Loucy (cell line): ENCODE measurements around the gene LAMC3.

Experiments used
- H2AFZ ChIP-seq: fragments of 200-600 bp; sonication (generic); 2 replicates; pipeline ENCODE4 v1.6.0; 2016; ENCODE audit warnings: antibody characterized with exemption, mild to moderate bottlenecking, low read length, moderate library complexity
- H3F3A ChIP-seq: fragments of 200-600 bp; 2 replicates; pipeline ENCODE4 v1.6.0; 2016; ENCODE audit warnings: antibody characterized with exemption, low read depth, mild to moderate bottlenecking
- H3K27me3 ChIP-seq: fragments of 200-600 bp; sonication (generic); 2 replicates; pipeline ENCODE4 v1.6.1; 2014; ENCODE audit warnings: low read length, mild to moderate bottlenecking; ENCODE audit not compliant: insufficient read depth, poor library complexity, severe bottlenecking
- H3K36me3 ChIP-seq: fragments of 200-600 bp; sonication (generic); 2 replicates; pipeline ENCODE4 v1.6.1; 2016; ENCODE audit warnings: low read length; ENCODE audit not compliant: insufficient read depth
- H3K4me1 ChIP-seq: fragments of 200-600 bp; sonication (generic); 2 replicates; pipeline ENCODE4 v1.5.1; 2014; ENCODE audit warnings: low read length, mild to moderate bottlenecking; ENCODE audit not compliant: insufficient read depth, poor library complexity, severe bottlenecking
- H3K4me2 ChIP-seq: fragments of 200-600 bp; sonication (generic); 2 replicates; pipeline ENCODE4 v1.6.0; 2014; ENCODE audit warnings: antibody characterized with exemption, low read length, low read depth, mild to moderate bottlenecking; ENCODE audit not compliant: poor library complexity, severe bottlenecking
- H3K4me3 ChIP-seq: fragments of 200-600 bp; sonication (generic); 2 replicates; pipeline ENCODE4 v1.5.1; 2014; ENCODE audit warnings: low read length, mild to moderate bottlenecking, mixed read lengths; ENCODE audit not compliant: poor library complexity, severe bottlenecking
- H3K79me2 ChIP-seq: fragments of 200-600 bp; sonication (generic); 2 replicates; pipeline ENCODE4 v1.6.1; 2014; ENCODE audit warnings: low read length; ENCODE audit not compliant: insufficient read depth
- H3K9ac ChIP-seq: fragments of 200-600 bp; sonication (generic); 2 replicates; pipeline ENCODE4 v1.6.0; 2014; ENCODE audit warnings: mild to moderate bottlenecking, low read depth, low read length, moderate library complexity; ENCODE audit not compliant: poor library complexity, severe bottlenecking
- H3K9me2 ChIP-seq: fragments of 200-600 bp; sonication (generic); replicated peaks from 2 replicates; pipeline ENCODE4 v1.6.1; 2016; ENCODE audit warnings: low read depth, low read length, mixed read lengths
- H3K9me3 ChIP-seq: fragments of 200-600 bp; sonication (generic); 2 replicates; pipeline ENCODE4 v1.6.1; 2014; ENCODE audit warnings: mild to moderate bottlenecking, antibody characterized with exemption, low read length, low read depth; ENCODE audit not compliant: insufficient read depth
- H4K20me1 ChIP-seq: fragments of 200-600 bp; sonication (generic); 2 replicates; pipeline ENCODE4 v1.6.0; 2014; ENCODE audit warnings: antibody characterized with exemption, low read length, mild to moderate bottlenecking; ENCODE audit not compliant: insufficient read depth, poor library complexity, severe bottlenecking
- EZH2phosphoT487 ChIP-seq: fragments of 200-600 bp; IDR thresholded peaks from 2 replicates; pipeline ENCODE4 v1.6.1; 2018; ENCODE audit warnings: antibody characterized with exemption, mild to moderate bottlenecking, moderate library complexity, borderline replicate concordance
- TF ChIP-seq, protein P1 (sequence below): fragments of 200-600 bp; sonication (generic); conservative IDR thresholded peaks from 2 replicates; pipeline ENCODE4 v1.5.1; 2014; ENCODE audit warnings: mild to moderate bottlenecking, antibody characterized with exemption, low read length

LAMC3 gene

DNA sequence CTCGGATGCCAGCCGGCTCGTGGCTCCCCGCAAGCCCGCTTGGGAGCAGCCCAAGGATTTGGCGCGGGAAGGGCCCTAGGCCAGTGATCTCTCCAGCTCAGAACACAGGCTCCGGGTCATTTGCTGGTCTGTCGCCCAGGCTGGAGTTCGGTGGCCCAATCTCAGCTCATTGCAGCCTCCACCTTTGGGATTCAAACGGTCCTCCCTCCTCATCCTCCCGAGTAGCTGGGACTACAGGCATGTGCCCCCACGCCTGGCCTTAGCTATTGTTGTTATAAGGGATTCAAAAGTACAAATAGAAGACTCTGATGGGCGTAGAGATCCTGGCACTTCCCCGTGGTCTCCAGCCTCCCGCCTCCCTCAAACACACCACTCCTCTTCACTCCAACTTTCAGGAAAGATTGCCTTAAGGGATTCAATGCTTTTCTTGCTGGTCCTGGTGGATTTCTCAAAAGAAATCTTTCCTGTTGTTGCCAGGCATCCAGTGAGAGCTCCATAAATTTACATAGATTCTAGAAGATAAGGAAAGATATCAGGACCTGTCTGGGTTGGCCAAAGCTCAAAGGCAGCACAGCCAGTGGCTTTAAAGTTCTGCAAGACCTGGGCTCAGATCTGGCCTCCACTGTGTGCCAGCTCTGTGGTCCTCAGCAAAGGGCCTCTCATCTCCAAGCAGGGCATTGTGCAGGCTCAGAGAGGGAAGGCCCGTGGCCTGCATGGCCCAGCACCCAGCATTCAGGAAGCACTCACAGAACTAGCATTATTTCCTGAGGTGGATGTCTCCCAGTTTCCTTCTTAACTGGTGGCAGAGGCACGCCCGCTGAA lies 88.4 kb downstream of the LAMC3 start:
- TF ChIP-seq EZH2phosphoT487, result no peak
- TF ChIP-seq, protein P1, sequence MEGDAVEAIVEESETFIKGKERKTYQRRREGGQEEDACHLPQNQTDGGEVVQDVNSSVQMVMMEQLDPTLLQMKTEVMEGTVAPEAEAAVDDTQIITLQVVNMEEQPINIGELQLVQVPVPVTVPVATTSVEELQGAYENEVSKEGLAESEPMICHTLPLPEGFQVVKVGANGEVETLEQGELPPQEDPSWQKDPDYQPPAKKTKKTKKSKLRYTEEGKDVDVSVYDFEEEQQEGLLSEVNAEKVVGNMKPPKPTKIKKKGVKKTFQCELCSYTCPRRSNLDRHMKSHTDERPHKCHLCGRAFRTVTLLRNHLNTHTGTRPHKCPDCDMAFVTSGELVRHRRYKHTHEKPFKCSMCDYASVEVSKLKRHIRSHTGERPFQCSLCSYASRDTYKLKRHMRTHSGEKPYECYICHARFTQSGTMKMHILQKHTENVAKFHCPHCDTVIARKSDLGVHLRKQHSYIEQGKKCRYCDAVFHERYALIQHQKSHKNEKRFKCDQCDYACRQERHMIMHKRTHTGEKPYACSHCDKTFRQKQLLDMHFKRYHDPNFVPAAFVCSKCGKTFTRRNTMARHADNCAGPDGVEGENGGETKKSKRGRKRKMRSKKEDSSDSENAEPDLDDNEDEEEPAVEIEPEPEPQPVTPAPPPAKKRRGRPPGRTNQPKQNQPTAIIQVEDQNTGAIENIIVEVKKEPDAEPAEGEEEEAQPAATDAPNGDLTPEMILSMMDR, result no peak
- Histone ChIP-seq H3K79me2 (no peaks in the 10 kb centered on the region), H3K9ac (no peak overlapping the region), H3K4me3 (no peak overlapping the region), H3K4me2 (no peak overlapping the region), H3F3A (no peaks in the 10 kb centered on the region), H3K9me2 (no peaks in the 10 kb centered on the region), H3K9me3 (no peaks in the 10 kb centered on the region), H3K4me1 (no peaks in the 10 kb centered on the region), H3K27me3 (no peaks in the 10 kb centered on the region), H2AFZ (no peak overlapping the region), H3K36me3 (no peaks in the 10 kb centered on the region), H4K20me1 (no peaks in the 10 kb centered on the region)

DNA sequence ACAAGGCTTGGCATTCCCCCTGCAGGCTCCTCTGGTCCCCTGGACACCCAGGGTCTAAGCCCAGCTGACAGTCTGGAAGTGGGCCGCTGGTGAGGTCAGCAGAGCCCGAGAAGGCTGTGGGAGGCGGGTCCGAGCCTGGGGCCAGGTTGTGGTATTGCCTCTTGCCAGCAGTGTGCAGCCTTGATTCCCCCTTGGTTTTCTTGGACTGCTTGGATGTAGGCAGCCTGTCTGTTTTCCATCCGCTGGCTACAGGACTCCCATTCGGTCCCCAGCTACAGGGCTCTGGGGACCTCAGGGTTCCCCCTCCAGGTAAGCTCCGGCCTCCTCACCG lies 88.9 kb downstream of the LAMC3 start:
- H3K4me2 ChIP-seq, result no peak overlapping the region
- H3K36me3 ChIP-seq, result no peaks in the 10 kb centered on the region
- no peaks in the 10 kb centered on the region for H3K27me3 ChIP-seq
- H4K20me1 ChIP-seq, result no peaks in the 10 kb centered on the region
- no peaks in the 10 kb centered on the region for H3K9me3 ChIP-seq
- no peaks in the 10 kb centered on the region for H3K9me2 ChIP-seq
- no peaks in the 10 kb centered on the region for H3F3A ChIP-seq
- TF ChIP-seq, protein P1, result no peak
- no peak for TF ChIP-seq EZH2phosphoT487
- H2AFZ ChIP-seq, result no peak overlapping the region
- no peaks in the 10 kb centered on the region for H3K4me1 ChIP-seq
- H3K4me3 ChIP-seq, result no peak overlapping the region
- no peaks in the 10 kb centered on the region for H3K79me2 ChIP-seq
- no peak overlapping the region for H3K9ac ChIP-seq

DNA sequence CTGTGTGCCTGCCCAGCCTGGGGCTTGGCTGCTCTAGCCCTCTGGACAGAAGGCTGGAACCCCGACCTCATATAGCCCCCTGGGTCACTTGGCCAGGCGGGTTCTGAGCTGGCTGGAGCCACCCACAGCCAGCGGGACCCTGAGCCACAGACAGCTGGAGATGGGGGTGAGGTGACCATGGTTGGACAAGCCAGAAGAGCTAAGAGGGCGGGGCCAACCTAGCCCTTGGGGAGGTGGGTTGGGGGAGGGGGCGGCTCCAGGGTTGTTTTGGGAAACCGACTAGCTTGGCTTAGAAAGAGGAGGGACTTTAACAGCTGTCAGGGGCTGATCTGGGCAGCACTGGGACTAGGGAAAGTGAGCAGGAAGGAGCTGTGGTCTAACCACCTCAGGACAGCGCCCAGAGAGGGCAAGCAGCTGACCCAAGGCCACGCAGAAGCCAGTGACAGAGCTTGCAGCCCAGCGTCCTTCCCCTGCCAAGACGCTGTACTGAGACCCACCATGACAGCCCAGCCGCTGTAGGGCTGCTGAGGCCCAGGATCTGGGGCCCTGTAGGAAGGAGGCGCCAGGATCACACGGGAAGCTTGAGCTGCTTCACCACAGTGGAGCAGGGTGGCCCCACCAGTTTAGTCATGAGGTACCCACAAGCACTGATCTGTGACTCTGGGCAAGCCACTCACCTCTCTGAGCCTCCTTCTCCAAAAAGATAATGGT lies 89.6 kb downstream of the LAMC3 start:
- no peak for TF ChIP-seq EZH2phosphoT487
- TF ChIP-seq, protein P1, result no peak
- no peaks in the 10 kb centered on the region for H3K9me2 ChIP-seq
- H2AFZ ChIP-seq, result no peak overlapping the region

More for the DNA sequence above, 89.6 kb downstream of the LAMC3 start:
- H3K36me3 ChIP-seq, result no peaks in the 10 kb centered on the region
- H4K20me1 ChIP-seq, result no peaks in the 10 kb centered on the region
- no peaks in the 10 kb centered on the region for H3K9me3 ChIP-seq
- no peaks in the 10 kb centered on the region for H3F3A ChIP-seq
- no peak overlapping the region for H3K4me3 ChIP-seq
- H3K4me2 ChIP-seq, result no peak overlapping the region
- no peaks in the 10 kb centered on the region for H3K27me3 ChIP-seq
- no peaks in the 10 kb centered on the region for H3K4me1 ChIP-seq
- H3K79me2 ChIP-seq, result no peaks in the 10 kb centered on the region
- H3K9ac ChIP-seq, result no peak overlapping the region
